K562 (cell line): ENCODE data around the gene SCYL1. TPM values are rescaled to one million over a fixed set of nuclear protein-coding genes. Genes with fewer than 3 reads are reported as not detected.
A peak's percentile ranks its signal among the peaks of the same experiment; 100 is the strongest.

ENCODE experiments used
- BRF1 ChIP-seq: IDR thresholded peaks from 3 replicates; pipeline ENCODE4 v1.6.1; 2011; ENCODE audit warnings: borderline replicate concordance, mild to moderate bottlenecking; ENCODE audit not compliant: insufficient read length; ENCODE audit errors: extremely low read depth
- CHCHD3 ChIP-seq: fragments of 250-450 bp; sonication (Bioruptor Pico); IDR thresholded peaks from 2 replicates; pipeline ENCODE4 v2.1.2; 2022; ENCODE audit warnings: mild to moderate bottlenecking
- ETV5 ChIP-seq: sonication (generic); formaldehyde crosslinking; IDR thresholded peaks from 2 replicates; pipeline ENCODE4 v1.4.0; 2020; ENCODE audit warnings: low read depth, mild to moderate bottlenecking, missing genetic modification reagents
- EWSR1 ChIP-seq: fragments of 450-650 bp; IDR thresholded peaks from 2 replicates; pipeline ENCODE4 v1.6.1; 2018; ENCODE audit warnings: borderline replicate concordance, mild to moderate bottlenecking, low read depth, moderate library complexity; ENCODE audit not compliant: partially characterized antibody
- FOXA1 ChIP-seq: fragments of 450-650 bp; IDR thresholded peaks from 2 replicates; pipeline ENCODE4 v1.6.1; 2016; ENCODE audit warnings: mild to moderate bottlenecking, borderline replicate concordance
- HNRNPLL ChIP-seq: fragments of 200-400 bp; formaldehyde crosslinking; IDR thresholded peaks from 2 replicates; pipeline ENCODE4 v1.6.1; 2017; ENCODE audit warnings: low read length, low read depth, mild to moderate bottlenecking; ENCODE audit not compliant: poor library complexity, severe bottlenecking
- JUN ChIP-seq, 2 experiments: sonication (generic) in 1 of 2; formaldehyde crosslinking in 1 of 2; IDR thresholded peaks; 2 replicates each; pipeline versions ENCODE4 v1.6.1 to v1.8.0; 2012 to 2022; ENCODE audit warnings: borderline replicate concordance in 2 of 2, mild to moderate bottlenecking in 2 of 2, improper control_type of control experiment in 1 of 2, low read depth in 1 of 2, low read length in 1 of 2, missing genetic modification reagents in 1 of 2
- KLF10 ChIP-seq: fragments of 250-450 bp; sonication (Bioruptor Pico); IDR thresholded peaks from 2 replicates; pipeline ENCODE4 v1.6.1; 2021; ENCODE audit warnings: matching md5 sums
- KLF13 ChIP-seq: fragments of 450-650 bp; IDR thresholded peaks from 2 replicates; pipeline ENCODE4 v1.6.1; 2016; ENCODE audit warnings: missing genetic modification characterization, low read depth, mild to moderate bottlenecking, missing compliant biosample characterization, moderate library complexity, borderline replicate concordance
- MCM7 ChIP-seq, 2 experiments: fragments of 450-650 bp; IDR thresholded peaks; 2 replicates each; pipeline ENCODE4 v1.6.1; 2016 to 2018
- NFE2 ChIP-seq: IDR thresholded peaks from 2 replicates; pipeline ENCODE4 v1.6.1; 2014; ENCODE audit warnings: antibody characterized with exemption, low read depth
- POLR2H ChIP-seq: IDR thresholded peaks from 2 replicates; pipeline ENCODE4 v1.6.1; 2016; ENCODE audit warnings: missing genetic modification characterization, low read depth, mild to moderate bottlenecking, control low read depth, missing compliant biosample characterization, moderate library complexity
- PTBP1 ChIP-seq: fragments of 200-400 bp; formaldehyde crosslinking; IDR thresholded peaks from 2 replicates; pipeline ENCODE4 v1.6.1; 2017; ENCODE audit warnings: low read depth, low read length
- SAFB ChIP-seq: fragments of 200-400 bp; formaldehyde crosslinking; IDR thresholded peaks from 2 replicates; pipeline ENCODE4 v1.6.1; 2017; ENCODE audit warnings: low read depth, low read length, borderline replicate concordance
- SMARCC2 ChIP-seq: fragments of 450-650 bp; IDR thresholded peaks from 2 replicates; pipeline ENCODE4 v1.6.1; 2017; ENCODE audit warnings: antibody characterized with exemption, moderate library complexity, mild to moderate bottlenecking, low read depth
- SPI1 ChIP-seq: IDR thresholded peaks from 2 replicates; pipeline ENCODE4 v1.6.1; 2011; ENCODE audit warnings: low read depth, low read length, control low read depth, borderline replicate concordance
- SRSF7 ChIP-seq: fragments of 200-400 bp; formaldehyde crosslinking; optimal IDR thresholded peaks from 2 replicates; pipeline ENCODE3; 2017; ENCODE audit warnings: mild to moderate bottlenecking, low read depth, low read length
- TBP ChIP-seq: optimal IDR thresholded peaks from 2 replicates; pipeline ENCODE3; 2011; ENCODE audit warnings: low read depth, low read length, improper control_type of control experiment
- U2AF2 ChIP-seq: fragments of 200-400 bp; formaldehyde crosslinking; optimal IDR thresholded peaks from 2 replicates; pipeline ENCODE3; 2017; ENCODE audit warnings: low read depth, mild to moderate bottlenecking, low read length
- ZBTB34 ChIP-seq: fragments of 250-450 bp; sonication (Bioruptor Pico); IDR thresholded peaks from 2 replicates; pipeline ENCODE4 v1.8.0; 2021; ENCODE audit warnings: mild to moderate bottlenecking, moderate library complexity
- ZNF444 ChIP-seq: fragments of 250-450 bp; sonication (Bioruptor Pico); IDR thresholded peaks from 2 replicates; pipeline ENCODE4 v1.4.0; 2020; ENCODE audit warnings: mild to moderate bottlenecking, moderate library complexity
- polyA plus RNA-seq, 8 experiments: library from polyadenylated mRNA; depleted of rRNA in 4 of 8; stranded (reverse) in 5 of 8; unstranded in 3 of 8; fragments of >200 nt; fragmentation: Nextera tagmentation in 2 of 8; fragmentation: Illumina TruSeq in 1 of 8; extraction: Ambion mirVana in 2 of 8; extraction: Trizol in 1 of 8; gene quantifications; 2 replicates each; pipeline versions ENCODE4 v1.2.1 to v1.2.3, GENCODE V29; 2011 to 2014; ENCODE audit warnings: inconsistent platforms in 1 of 8, missing spikeins in 1 of 8
- total RNA-seq, 7 experiments: library from RNA; depleted of rRNA in 6 of 7; stranded (reverse); fragments of >200 nt in 6 of 7; fragmentation: Illumina TruSeq in 2 of 7; extraction: Trizol in 2 of 7; gene quantifications; 2 replicates each; pipeline versions ENCODE4 v1.2.1 to v1.2.3, GENCODE V29; 2011 to 2021; ENCODE audit warnings: low replicate concordance in 1 of 7
- TF ChIP-seq, protein P1 (sequence below), 2 experiments: fragments of 450-650 bp in 1 of 2; sonication (generic) in 1 of 2; formaldehyde crosslinking; conservative IDR thresholded peaks; 2 replicates each; pipeline versions ENCODE4 v1.4.0 to v1.8.1; 2020 to 2022; ENCODE audit warnings: mild to moderate bottlenecking in 1 of 2, missing genetic modification reagents in 1 of 2
- TF ChIP-seq, protein P2 (sequence below): fragments of 200-800 bp; sonication (Bioruptor generic); IDR thresholded peaks from 2 replicates; pipeline ENCODE4 v1.6.1; 2017; ENCODE audit warnings: missing genetic modification characterization, missing compliant biosample characterization

SCYL1 gene
- total and polyA plus RNA-seq, 9 of the 15 experiments (the other 6 are each of a cell fraction or from before 2014, with no cell fraction given), result 1.9 to 145 (median 57.6) TPM

DNA sequence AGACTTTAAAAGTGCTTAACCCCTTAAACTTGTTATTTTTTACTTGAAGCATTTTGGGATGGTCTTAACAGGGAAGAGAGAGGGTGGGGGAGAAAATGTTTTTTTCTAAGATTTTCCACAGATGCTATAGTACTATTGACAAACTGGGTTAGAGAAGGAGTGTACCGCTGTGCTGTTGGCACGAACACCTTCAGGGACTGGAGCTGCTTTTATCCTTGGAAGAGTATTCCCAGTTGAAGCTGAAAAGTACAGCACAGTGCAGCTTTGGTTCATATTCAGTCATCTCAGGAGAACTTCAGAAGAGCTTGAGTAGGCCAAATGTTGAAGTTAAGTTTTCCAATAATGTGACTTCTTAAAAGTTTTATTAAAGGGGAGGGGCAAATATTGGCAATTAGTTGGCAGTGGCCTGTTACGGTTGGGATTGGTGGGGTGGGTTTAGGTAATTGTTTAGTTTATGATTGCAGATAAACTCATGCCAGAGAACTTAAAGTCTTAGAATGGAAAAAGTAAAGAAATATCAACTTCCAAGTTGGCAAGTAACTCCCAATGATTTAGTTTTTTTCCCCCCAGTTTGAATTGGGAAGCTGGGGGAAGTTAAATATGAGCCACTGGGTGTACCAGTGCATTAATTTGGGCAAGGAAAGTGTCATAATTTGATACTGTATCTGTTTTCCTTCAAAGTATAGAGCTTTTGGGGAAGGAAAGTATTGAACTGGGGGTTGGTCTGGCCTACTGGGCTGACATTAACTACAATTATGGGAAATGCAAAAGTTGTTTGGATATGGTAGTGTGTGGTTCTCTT, 23.2 kb upstream of the SCYL1 start (continued):
- TF ChIP-seq ZBTB34 (CRISPR knock-in tag) (no peak), SRSF7 (no peak), U2AF2 (no peak), SAFB (no peak), TBP (no peak), ETV5 (CRISPR knock-in tag) (no peak), BRF1 (no peak), NFE2 (no peak), FOXA1 (no peak), KLF10 (CRISPR knock-in tag) (0 out of 2 replicates have a peak, but pooled peaks have one; percentile 6), HNRNPLL (no peak), CHCHD3 (peak; percentile 52), MCM7 (IDR thresholded peaks at IDR 0.05) (no peak), KLF13 (tag) (no peak), SMARCC2 (no peak), POLR2H (no peak), SPI1 (no peak), PTBP1 (no peak), EWSR1 (peak; percentile 95), JUN (IDR thresholded peaks at IDR 0.05; ENCODE audit: borderline replicate concordance, low read depth, low read length) (no peak), JUN (CRISPR knock-in tag; IDR thresholded peaks at IDR 0.05; ENCODE audit: borderline replicate concordance) (no peak), ZNF444 (CRISPR knock-in tag) (no peak)
- TF ChIP-seq, protein P1, sequence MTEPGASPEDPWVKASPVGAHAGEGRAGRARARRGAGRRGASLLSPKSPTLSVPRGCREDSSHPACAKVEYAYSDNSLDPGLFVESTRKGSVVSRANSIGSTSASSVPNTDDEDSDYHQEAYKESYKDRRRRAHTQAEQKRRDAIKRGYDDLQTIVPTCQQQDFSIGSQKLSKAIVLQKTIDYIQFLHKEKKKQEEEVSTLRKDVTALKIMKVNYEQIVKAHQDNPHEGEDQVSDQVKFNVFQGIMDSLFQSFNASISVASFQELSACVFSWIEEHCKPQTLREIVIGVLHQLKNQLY (CRISPR knock-in tag; conservative IDR thresholded peaks at IDR 0.05), result no peak
- TF ChIP-seq, protein P2, sequence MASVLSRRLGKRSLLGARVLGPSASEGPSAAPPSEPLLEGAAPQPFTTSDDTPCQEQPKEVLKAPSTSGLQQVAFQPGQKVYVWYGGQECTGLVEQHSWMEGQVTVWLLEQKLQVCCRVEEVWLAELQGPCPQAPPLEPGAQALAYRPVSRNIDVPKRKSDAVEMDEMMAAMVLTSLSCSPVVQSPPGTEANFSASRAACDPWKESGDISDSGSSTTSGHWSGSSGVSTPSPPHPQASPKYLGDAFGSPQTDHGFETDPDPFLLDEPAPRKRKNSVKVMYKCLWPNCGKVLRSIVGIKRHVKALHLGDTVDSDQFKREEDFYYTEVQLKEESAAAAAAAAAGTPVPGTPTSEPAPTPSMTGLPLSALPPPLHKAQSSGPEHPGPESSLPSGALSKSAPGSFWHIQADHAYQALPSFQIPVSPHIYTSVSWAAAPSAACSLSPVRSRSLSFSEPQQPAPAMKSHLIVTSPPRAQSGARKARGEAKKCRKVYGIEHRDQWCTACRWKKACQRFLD (CRISPR knock-in tag), result no peak
